Pancreas (tissue), 10 donors: ENCODE results near the gene CGRRF1. TPM values are rescaled to one million over a fixed set of nuclear protein-coding genes. Genes with fewer than 3 reads are reported as not detected.

ENCODE experiments used
- ATAC-seq, 4 donors: fragments of 200-7000 bp; cut with Tn5 transposase; one replicate each; pipeline versions ENCODE4 v1.8.0 to v1.9.1; 2020; ENCODE audit warnings: mild to moderate bottlenecking in 4 of 4, moderate library complexity in 4 of 4
- DNase-seq, 6 donors: peaks; one replicate each; pipeline ENCODE4 v3.0.0-alpha.2; 2020
- FAIRE-seq: peaks from 2 replicates; lab custom pipeline; 2012; peaks lifted over from hg19 to GRCh38; lab: Jason Lieb, UNC
- H3K27ac ChIP-seq, 4 donors: fragments of 200-600 bp; sonication (generic); 1 replicate in 3 of 4; 2 replicates in 1 of 4; pipeline versions ENCODE4 v1.5.0 to v1.8.0; 2020
- H3K27me3 ChIP-seq, 4 donors: fragments of 200-600 bp; one replicate each; pipeline ENCODE4 v1.8.0; 2021
- H3K36me3 ChIP-seq, 3 donors: fragments of 200-600 bp; sonication (generic) in 1 of 3; one replicate each; pipeline versions ENCODE4 v1.5.0 to v1.8.0; 2020 to 2021
- H3K4me1 ChIP-seq, 3 donors: fragments of 200-600 bp; one replicate each; pipeline ENCODE4 v1.8.0; 2021
- H3K4me3 ChIP-seq, 4 donors: fragments of 200-600 bp; sonication (generic) in 2 of 4; one replicate each; pipeline versions ENCODE4 v1.5.0 to v1.8.0; 2020 to 2021
- H3K9me3 ChIP-seq, 4 donors: fragments of 200-600 bp; one replicate each; pipeline ENCODE4 v1.8.0; 2021
- WGBS, 2 donors: extraction: QIAGEN DNeasy Blood & Tissue Kit; methylation state at CpG; one replicate each; pipeline ENCODE4 v1.1.7; 2013; 5-methylcytosine and 5-hydroxymethylcytosine counted together
- intact Hi-C, 3 donors: fragments of 100-400 bp; cut with DNase I; formaldehyde crosslinking; loops; one replicate each; pipeline versions ENCODE4 v1.11.1 to v1.14.2; 2022
- polyA plus RNA-seq, 2 donors: library from polyadenylated mRNA; stranded (reverse); fragments of 200-250 nt; gene quantifications; one replicate each; pipeline ENCODE4 v1.2.3, GENCODE V29; 2013
- total RNA-seq, 6 donors: library from RNA; stranded (reverse); fragmentation: NEBNext Ultra II Directional in 4 of 6; extraction: Animal tissue kit (Norgen Biotek cat#: 25700) in 4 of 6; gene quantifications; one replicate each; pipeline versions ENCODE4 v1.2.1 to v1.2.4, GENCODE V29; 2021 to 2023
- TF ChIP-seq, protein P1 (sequence below), 4 donors: fragments of 200-600 bp; sonication (generic) in 3 of 4; IDR thresholded peaks; one replicate each; pipeline versions ENCODE4 v1.5.0 to v1.8.0; 2021; ENCODE audit warnings: antibody characterized with exemption in 4 of 4
- donor health status: healthy with polysubstance abuse.
- donor health status: DM: no; HTN: no; CAD: no; lungs with moderate emphysema.
- donor health status: DM: no; HTN: no; CAD: no.
- donor health status: control.
- donor health status: control.
- donor health status: Bipolar disorder and iron deficiency.
- donor health status: DM: yes; HTN: yes; CAD: no.
- donor health status: DM: no; HTN: no; CAD: no.
- donor health status: DM: no; HTN: no; CAD: no.
- donor health status: DM: yes; HTN: yes; CAD: no.

The CGRRF1 gene
- total and polyA plus RNA-seq, 8 donors: 8.3 to 17.6 (median 10.6) TPM

DNA sequence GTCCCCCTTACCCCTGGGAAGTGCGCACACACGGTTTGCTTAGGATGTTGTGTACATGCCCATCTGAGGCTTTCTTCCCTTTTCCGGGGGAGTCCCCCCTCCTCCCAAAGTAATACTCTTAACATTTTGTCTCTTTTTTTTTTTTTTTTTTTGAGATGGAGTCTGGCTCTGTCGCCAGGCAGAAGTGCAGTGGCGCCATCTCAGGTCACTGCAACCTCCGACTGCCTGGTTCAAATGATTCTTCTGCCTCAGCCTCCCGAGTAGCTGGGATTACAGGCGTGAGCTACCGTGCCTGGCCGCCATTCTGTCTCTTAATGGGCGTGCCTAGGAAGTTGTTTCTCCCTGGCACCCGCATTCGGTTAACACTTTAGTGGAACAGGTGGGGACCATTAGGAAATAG is 16.4 kb upstream of the CGRRF1 start:
- intact Hi-C loops: no loop called here
- H3K4me1 ChIP-seq: peaks cover 0 to 3% (median 0%) of the 10 kb centered on the region in 3 donors
- DNase-seq (no peak), FAIRE-seq (no peak), ATAC-seq (no peak)
- H3K36me3 ChIP-seq: no peaks in the 10 kb centered on the region
- H3K9me3 ChIP-seq: no peaks in the 10 kb centered on the region
- no peak overlapping the region for H3K4me3 ChIP-seq
- 62 to 66% methylated on average over 13 of the region's 13 CpGs for WGBS, 2 donors
- TF ChIP-seq, protein P1, sequence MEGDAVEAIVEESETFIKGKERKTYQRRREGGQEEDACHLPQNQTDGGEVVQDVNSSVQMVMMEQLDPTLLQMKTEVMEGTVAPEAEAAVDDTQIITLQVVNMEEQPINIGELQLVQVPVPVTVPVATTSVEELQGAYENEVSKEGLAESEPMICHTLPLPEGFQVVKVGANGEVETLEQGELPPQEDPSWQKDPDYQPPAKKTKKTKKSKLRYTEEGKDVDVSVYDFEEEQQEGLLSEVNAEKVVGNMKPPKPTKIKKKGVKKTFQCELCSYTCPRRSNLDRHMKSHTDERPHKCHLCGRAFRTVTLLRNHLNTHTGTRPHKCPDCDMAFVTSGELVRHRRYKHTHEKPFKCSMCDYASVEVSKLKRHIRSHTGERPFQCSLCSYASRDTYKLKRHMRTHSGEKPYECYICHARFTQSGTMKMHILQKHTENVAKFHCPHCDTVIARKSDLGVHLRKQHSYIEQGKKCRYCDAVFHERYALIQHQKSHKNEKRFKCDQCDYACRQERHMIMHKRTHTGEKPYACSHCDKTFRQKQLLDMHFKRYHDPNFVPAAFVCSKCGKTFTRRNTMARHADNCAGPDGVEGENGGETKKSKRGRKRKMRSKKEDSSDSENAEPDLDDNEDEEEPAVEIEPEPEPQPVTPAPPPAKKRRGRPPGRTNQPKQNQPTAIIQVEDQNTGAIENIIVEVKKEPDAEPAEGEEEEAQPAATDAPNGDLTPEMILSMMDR (IDR thresholded peaks at IDR 0.05): no peak
- H3K27ac ChIP-seq: no peak overlapping the region
- no peaks in the 10 kb centered on the region for H3K27me3 ChIP-seq

DNA sequence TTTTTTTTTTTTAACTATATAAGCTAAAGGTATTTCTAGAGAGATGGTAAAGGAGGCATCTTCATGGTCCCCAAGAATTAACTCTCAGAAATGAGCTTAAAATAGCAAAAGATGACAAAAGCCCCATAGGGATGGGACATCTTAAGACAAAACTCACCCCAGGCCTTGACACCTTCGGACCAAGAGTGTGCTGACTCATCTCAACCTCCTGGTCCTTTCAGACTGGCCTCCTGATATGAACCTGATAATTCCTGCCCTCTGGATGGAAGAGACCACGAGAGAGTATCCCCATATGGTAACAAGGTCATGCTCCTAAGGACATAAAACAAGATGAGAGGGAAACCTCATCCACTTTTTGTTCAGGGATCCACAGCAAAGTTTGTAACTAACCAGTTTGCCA is 12.5 kb upstream of the CGRRF1 start:
- WGBS, 2 donors: 55 to 71% methylated on average over 2 of the region's 2 CpGs
- Histone ChIP-seq H3K27me3 (no peaks in the 10 kb centered on the region), H3K27ac (no peak overlapping the region), H3K4me1 (no peaks in the 10 kb centered on the region), H3K36me3 (no peaks in the 10 kb centered on the region), H3K9me3 (no peaks in the 10 kb centered on the region), H3K4me3 (no peak overlapping the region)
- ATAC-seq (no peak), DNase-seq (no peak), FAIRE-seq (no peak)
- intact Hi-C loops: no loop called here
- TF ChIP-seq, protein P1 (IDR thresholded peaks at IDR 0.05): no peak

DNA sequence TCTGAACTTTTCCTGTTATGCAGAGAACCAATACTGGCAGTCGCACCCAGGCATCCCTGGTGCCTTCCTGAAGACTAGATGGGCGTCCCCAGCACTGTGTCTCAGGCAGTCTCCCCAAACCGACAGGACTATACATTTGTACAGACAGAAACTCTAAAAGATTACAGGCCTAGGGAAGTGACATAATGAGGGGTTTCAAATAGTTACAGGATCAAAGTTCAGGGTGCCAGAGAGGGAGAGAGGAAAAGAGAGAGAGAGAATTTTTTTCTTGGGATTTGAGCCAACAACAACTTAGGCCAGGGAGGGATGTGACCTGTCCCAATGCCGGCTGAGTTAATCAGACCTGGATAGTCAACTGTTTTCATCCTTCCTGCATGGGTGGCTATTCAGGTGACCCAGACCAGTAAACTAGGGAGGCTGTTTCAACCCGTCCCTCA is 11.6 kb upstream of the CGRRF1 start:
- WGBS, 2 donors: 61 to 63% methylated on average over 5 of the region's 5 CpGs
- TF ChIP-seq, protein P1 (IDR thresholded peaks at IDR 0.05): no peak

DNA sequence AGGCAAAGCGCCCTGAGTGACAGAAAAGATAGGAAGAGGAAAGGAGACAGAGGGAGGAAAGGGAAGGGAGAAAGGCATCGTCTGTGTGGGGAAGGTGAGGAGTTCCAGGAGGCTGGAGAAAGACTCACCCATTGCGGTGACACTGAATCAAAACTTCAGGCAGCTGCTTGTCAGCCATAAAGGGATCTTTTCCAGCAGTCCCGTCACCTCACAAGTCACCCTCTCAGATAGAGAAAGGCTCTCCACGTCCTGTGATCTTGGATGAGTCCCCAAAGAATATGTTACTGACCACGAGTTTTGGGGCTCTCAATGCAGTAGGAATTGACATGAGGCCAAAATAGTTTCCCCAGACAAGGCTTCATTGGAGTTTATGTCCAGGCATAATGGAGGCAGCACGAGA is 11.1 kb upstream of the CGRRF1 start:
- intact Hi-C loops: no loop called here
- Histone ChIP-seq H3K27ac (no peak overlapping the region), H3K9me3 (no peaks in the 10 kb centered on the region), H3K4me1 (no peaks in the 10 kb centered on the region), H3K4me3 (no peak overlapping the region), H3K36me3 (no peaks in the 10 kb centered on the region), H3K27me3 (no peaks in the 10 kb centered on the region)
- TF ChIP-seq, protein P1 (IDR thresholded peaks at IDR 0.05): no peak
- ATAC-seq (no peak), DNase-seq (no peak), FAIRE-seq (no peak)
- WGBS, 2 donors: 64 to 79% methylated on average over 7 of the region's 7 CpGs

More for the DNA sequence above, 11.6 kb upstream of the CGRRF1 start:
- H3K9me3 ChIP-seq: no peaks in the 10 kb centered on the region
- H3K27ac ChIP-seq: no peak overlapping the region
- no peak for DNase-seq
- ATAC-seq: no peak
- intact Hi-C loops: no loop called here
- no peaks in the 10 kb centered on the region for H3K27me3 ChIP-seq
- H3K36me3 ChIP-seq: no peaks in the 10 kb centered on the region
- H3K4me1 ChIP-seq: no peaks in the 10 kb centered on the region
- no peak overlapping the region for H3K4me3 ChIP-seq
- no peak for FAIRE-seq

DNA sequence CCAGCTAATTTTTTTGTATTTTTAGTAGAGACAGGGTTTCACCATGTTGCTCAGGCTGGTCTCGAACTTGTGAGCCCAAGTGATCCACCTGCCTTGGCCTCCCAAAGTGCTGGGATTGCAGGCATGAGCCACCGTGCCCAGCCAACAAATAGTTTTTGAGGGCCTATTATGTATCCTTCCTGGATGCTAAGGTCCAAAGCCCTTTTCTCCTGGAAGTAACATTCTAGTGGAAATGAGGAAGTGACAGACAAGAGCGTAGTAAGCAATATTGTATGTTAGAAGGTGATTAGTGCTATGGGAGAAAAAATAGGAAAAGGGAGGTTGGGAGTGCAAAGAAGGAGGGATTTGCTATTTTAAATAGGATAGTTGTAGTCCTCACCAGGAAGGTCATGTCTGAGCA is 9.0 kb upstream of the CGRRF1 start:
- Histone ChIP-seq H3K27me3 (no peaks in the 10 kb centered on the region), H3K4me3 (no peak overlapping the region), H3K36me3 (no peaks in the 10 kb centered on the region), H3K27ac (no peak overlapping the region), H3K9me3 (no peaks in the 10 kb centered on the region), H3K4me1 (no peaks in the 10 kb centered on the region)
- TF ChIP-seq, protein P1 (IDR thresholded peaks at IDR 0.05): no peak
- ATAC-seq (no peak), DNase-seq (no peak), FAIRE-seq (no peak)
- 88 to 90% methylated on average over 3 of the region's 3 CpGs for WGBS, 2 donors
- intact Hi-C loops: no loop called here
